H1 (cell line): ENCODE results near the gene TRAP1. TPM values are rescaled to one million over a fixed set of nuclear protein-coding genes. Genes with fewer than 3 reads are reported as not detected.

Experiments used
- ATF3 ChIP-seq: IDR thresholded peaks from 2 replicates; pipeline ENCODE4 v1.6.1; 2011; ENCODE audit warnings: low read depth, mild to moderate bottlenecking, low read length; ENCODE audit not compliant: insufficient read depth
- BACH1 ChIP-seq: IDR thresholded peaks from 2 replicates; pipeline ENCODE4 v1.6.1; 2012; ENCODE audit warnings: low read length, improper control_type of control experiment
- CHD2 ChIP-seq: IDR thresholded peaks from 2 replicates; pipeline ENCODE4 v1.6.1; 2012; ENCODE audit warnings: low read length, improper control_type of control experiment
- CREB1 ChIP-seq: IDR thresholded peaks from 2 replicates; pipeline ENCODE4 v1.6.1; 2012; ENCODE audit warnings: inconsistent platforms
- EZH2 ChIP-seq: fragments of 200-600 bp; sonication (generic); IDR thresholded peaks from 2 replicates; pipeline ENCODE4 v1.7.1; 2012; ENCODE audit warnings: low read depth, mild to moderate bottlenecking, moderate library complexity, low read length, inconsistent platforms; ENCODE audit not compliant: severe bottlenecking
- GABPA ChIP-seq: IDR thresholded peaks from 2 replicates; pipeline ENCODE4 v1.6.1; 2011; ENCODE audit warnings: mild to moderate bottlenecking, low read length, moderate library complexity, borderline replicate concordance; ENCODE audit not compliant: insufficient read depth
- GTF2F1 ChIP-seq: IDR thresholded peaks from 2 replicates; pipeline ENCODE4 v1.6.1; 2012; ENCODE audit warnings: low read depth, low read length, improper control_type of control experiment, borderline replicate concordance
- KDM4A ChIP-seq: IDR thresholded peaks from one replicate; pipeline ENCODE4 v1.7.1; 2012; ENCODE audit warnings: low read depth, mild to moderate bottlenecking, moderate library complexity, low read length, inconsistent platforms; ENCODE audit not compliant: severe bottlenecking
- KDM5A ChIP-seq: fragments of 200-600 bp; IDR thresholded peaks from 2 replicates; pipeline ENCODE4 v1.7.1; 2012; ENCODE audit warnings: mild to moderate bottlenecking, low read length, inconsistent platforms, mixed read lengths
- MAFK ChIP-seq: IDR thresholded peaks from 2 replicates; pipeline ENCODE4 v1.6.1; 2012; ENCODE audit warnings: low read depth, mild to moderate bottlenecking, improper control_type of control experiment, low read length
- POLR2A ChIP-seq, 2 experiments: IDR thresholded peaks; 1 replicate in 1 of 2; 2 replicates in 1 of 2; pipeline ENCODE4 v1.6.1; 2011; ENCODE audit warnings: low read depth in 2 of 2, low read length in 2 of 2, mild to moderate bottlenecking in 2 of 2; ENCODE audit errors: control extremely low read depth in 1 of 2
- POU5F1 ChIP-seq: IDR thresholded peaks from 2 replicates; pipeline ENCODE4 v1.6.1; 2011; ENCODE audit warnings: low read depth, mild to moderate bottlenecking, low read length, moderate library complexity
- RNF2 ChIP-seq: fragments of 200-900, 300-1000 bp; sonication (generic); IDR thresholded peaks from 2 replicates; pipeline ENCODE4 v1.7.1; 2016; ENCODE audit warnings: borderline replicate concordance, low read depth, mild to moderate bottlenecking, antibody characterized with exemption, low read length; ENCODE audit not compliant: poor library complexity, severe bottlenecking; ENCODE audit errors: missing control alignments
- SAP30 ChIP-seq: fragments of 300-600 bp; sonication (generic); IDR thresholded peaks from 2 replicates; pipeline ENCODE4 v1.7.1; 2012; ENCODE audit warnings: low read length, moderate library complexity, mild to moderate bottlenecking, inconsistent platforms; ENCODE audit not compliant: insufficient read depth, insufficient replicate concordance
- SIRT6 ChIP-seq: IDR thresholded peaks from one replicate; pipeline ENCODE4 v1.7.1; 2012; ENCODE audit warnings: low read length, inconsistent platforms
- SIX5 ChIP-seq: IDR thresholded peaks from 2 replicates; pipeline ENCODE4 v1.6.1; 2011; ENCODE audit warnings: mild to moderate bottlenecking, low read depth, low read length
- SP2 ChIP-seq: IDR thresholded peaks from 2 replicates; pipeline ENCODE4 v1.6.1; 2012; ENCODE audit warnings: mild to moderate bottlenecking, low read length, inconsistent platforms
- SP4 ChIP-seq: IDR thresholded peaks from 2 replicates; pipeline ENCODE4 v1.6.1; 2012; ENCODE audit warnings: low read length, inconsistent platforms
- TBP ChIP-seq: IDR thresholded peaks from 2 replicates; pipeline ENCODE4 v1.6.1; 2011; ENCODE audit warnings: low read depth, low read length, improper control_type of control experiment
- TCF12 ChIP-seq: IDR thresholded peaks from 2 replicates; pipeline ENCODE4 v1.6.1; 2011; ENCODE audit warnings: low read depth, mild to moderate bottlenecking, low read length
- ZNF274 ChIP-seq: IDR thresholded peaks from 2 replicates; pipeline ENCODE4 v1.7.0; 2012; ENCODE audit warnings: low read length, borderline replicate concordance; ENCODE audit errors: extremely low read depth
- polyA plus RNA-seq, 7 experiments: library from polyadenylated mRNA; depleted of rRNA in 3 of 7; stranded (reverse) in 5 of 7; unstranded in 2 of 7; fragments of >200 nt in 5 of 7; fragments of 200-250 nt in 2 of 7; gene quantifications; 1 replicate in 5 of 7; 2 replicates in 1 of 7; 4 replicates in 1 of 7; pipeline versions ENCODE4 v1.2.1 to v1.2.3, GENCODE V29; 2011 to 2013; ENCODE audit warnings: missing spikeins in 2 of 7, mixed read lengths in 2 of 7
- total RNA-seq: library from RNA; stranded (reverse); fragmentation: NEBNext Ultra II Directional; extraction: Animal tissue kit (Norgen Biotek cat#: 25700); gene quantifications from 2 replicates; pipeline ENCODE4 v1.2.1, GENCODE V29; 2021

Gene TRAP1
- total and polyA plus RNA-seq, 2 of the 8 experiments (the other 6 are each of a cell fraction or from before 2014, with no cell fraction given) = 215 to 283 TPM

GRCh38 chr16:3717235-3718018, at the start of gene TRAP1 (continued):
- TF ChIP-seq SIRT6 = no peak
- TF ChIP-seq SAP30 = no peak
- peak; percentile 49; the same call in 1 of the 2 replicates for TF ChIP-seq ATF3
- peak; percentile 63; the same call in 1 of the 2 replicates for TF ChIP-seq SP4
- TF ChIP-seq TBP = peak; percentile 27; the same call in 1 of the 2 replicates
- TF ChIP-seq KDM4A = peak; percentile 94
- no peak for TF ChIP-seq MAFK
- TF ChIP-seq SIX5 = no peak
- no peak for TF ChIP-seq EZH2
- no peak for TF ChIP-seq POU5F1
- no peak for TF ChIP-seq ZNF274
- TF ChIP-seq BACH1 = peak; percentile 63; the same call in 1 of the 2 replicates
- TF ChIP-seq TCF12 = no peak
- no peak for TF ChIP-seq SP2
- TF ChIP-seq RNF2 = no peak
- no peak for TF ChIP-seq GABPA
- peak; percentile 66 for TF ChIP-seq KDM5A
- peak; percentile 95 for TF ChIP-seq CREB1
- no peak for TF ChIP-seq GTF2F1
- no peak for TF ChIP-seq CHD2
- peak; percentile 82 to 85 for TF ChIP-seq POLR2A (IDR thresholded peaks at IDR 0.05; ENCODE audit: control extremely low read depth in 1 of 2, low read depth in 2 of 2, low read length in 2 of 2)
